Mesenteric fat pad (tissue), 1 donor: ENCODE results near the gene AMPD2. TPM values are rescaled to one million over a fixed set of nuclear protein-coding genes. Genes with fewer than 3 reads are reported as not detected.
A peak's percentile ranks its signal among the peaks of the same experiment; 100 is the strongest.
"Not testable (repeated sequence)": the region's sequence is repeated elsewhere in the genome, so short reads cannot be mapped to it uniquely, and the experiment has no call there.

Experiments used
- DNase-seq: peaks from one replicate; pipeline ENCODE4 v3.0.0-alpha.2; 2020; ENCODE audit warnings: low spot score
- total RNA-seq: library from RNA; stranded (reverse); fragmentation: NEBNext Ultra II Directional; extraction: Animal tissue kit (Norgen Biotek cat#: 25700); gene quantifications from one replicate; pipeline ENCODE4 v1.2.1, GENCODE V29; 2021
- donor health status: DM: yes; HTN: yes; CAD: no.

Gene AMPD2
- total RNA-seq, 1 donor from 2014 or later = 63.1 TPM

- no peak for DNase-seq
Measured at GRCh38 chr1:109649491-109649914, 29.9 kb downstream of the AMPD2 start.

DNA sequence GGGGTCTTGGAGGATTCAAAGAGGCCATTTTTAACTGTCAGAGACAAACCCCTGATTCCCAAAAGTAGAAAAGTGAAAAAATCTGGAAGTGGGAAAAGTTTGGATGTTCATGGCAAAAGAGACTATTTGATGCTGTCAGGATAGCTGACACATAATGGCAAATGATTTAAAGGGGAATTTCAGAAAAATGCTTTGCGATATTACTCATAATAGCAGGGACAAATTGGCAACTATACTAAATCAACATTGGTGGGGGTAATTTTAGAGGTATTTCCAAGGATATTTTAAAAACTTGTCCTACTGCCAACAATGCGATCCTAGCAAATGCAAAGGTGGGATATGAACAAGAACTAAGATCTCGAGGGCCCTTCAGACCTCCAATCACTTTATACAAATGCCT is 31.0 kb downstream of the AMPD2 start:
- DNase-seq = no peak

GRCh38 chr1:109652402-109652801 is 32.8 kb downstream of the AMPD2 start:
- DNase-seq = no peak

DNA sequence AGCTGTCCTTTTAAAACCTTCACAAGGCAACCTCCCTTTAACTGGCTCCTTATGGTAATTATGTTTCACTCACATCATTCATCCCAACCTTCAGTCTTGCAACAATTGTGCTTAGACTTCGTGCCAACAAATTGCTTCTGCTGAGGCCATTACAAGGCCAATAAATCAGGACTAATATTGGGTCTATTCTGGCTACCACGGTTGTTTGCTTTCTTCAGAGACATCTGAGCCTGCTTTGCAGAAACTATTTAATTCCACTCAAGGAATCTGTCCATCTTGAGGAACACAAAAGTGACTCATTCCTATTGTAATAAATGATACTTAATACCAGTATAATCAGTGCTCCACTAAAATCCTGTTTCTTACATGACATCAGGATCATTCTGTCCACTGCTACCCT is 33.7 kb downstream of the AMPD2 start:
- no peak for DNase-seq

GRCh38 chr1:109654519-109654918 is 34.9 kb downstream of the AMPD2 start:
- DNase-seq = no peak

DNA sequence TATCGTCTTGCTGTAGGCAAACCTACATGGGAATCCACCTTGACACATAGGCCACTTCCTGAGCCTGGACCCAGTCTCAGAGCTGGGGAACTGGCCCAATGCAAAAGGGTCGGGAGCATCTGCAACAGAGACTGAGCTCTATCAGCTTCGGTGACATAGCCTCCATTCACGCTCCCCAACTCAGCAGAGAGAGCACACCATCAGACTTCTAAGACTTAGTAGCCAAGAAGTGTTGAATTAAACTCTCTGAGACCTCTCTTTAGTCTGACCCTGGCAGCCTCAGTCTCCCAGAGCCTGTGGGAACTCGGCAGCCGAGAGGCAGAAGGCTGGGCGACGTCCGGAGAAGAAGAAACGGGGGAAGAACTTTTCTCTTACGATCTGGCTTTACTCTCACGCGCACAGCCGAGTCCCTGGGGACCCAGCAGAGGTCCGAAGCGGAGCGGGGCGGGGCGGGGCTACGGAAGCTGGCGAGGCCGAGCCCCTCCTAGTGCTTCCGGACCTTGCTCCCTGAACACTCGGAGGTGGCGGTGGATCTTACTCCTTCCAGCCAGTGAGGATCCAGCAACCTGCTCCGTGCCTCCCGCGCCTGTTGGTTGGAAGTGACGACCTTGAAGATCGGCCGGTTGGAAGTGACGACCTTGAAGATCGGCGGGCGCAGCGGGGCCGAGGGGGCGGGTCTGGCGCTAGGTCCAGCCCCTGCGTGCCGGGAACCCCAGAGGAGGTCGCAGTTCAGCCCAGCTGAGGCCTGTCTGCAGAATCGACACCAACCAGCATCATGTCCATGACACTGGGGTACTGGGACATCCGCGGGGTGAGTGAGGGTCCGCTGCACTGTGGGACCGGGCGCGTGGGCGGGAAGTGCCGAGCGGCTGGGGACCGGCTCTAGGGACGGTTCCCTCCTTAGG is 36.2 kb downstream of the AMPD2 start, which contains the start of gene GSTM4:
Gene GSTM4, plus strand, starts transcription at position 485 of the 905 bp plus-strand sequence. Its CDS starts 291 bp downstream, at position 776.
- DNase-seq = peak; percentile 94

DNA sequence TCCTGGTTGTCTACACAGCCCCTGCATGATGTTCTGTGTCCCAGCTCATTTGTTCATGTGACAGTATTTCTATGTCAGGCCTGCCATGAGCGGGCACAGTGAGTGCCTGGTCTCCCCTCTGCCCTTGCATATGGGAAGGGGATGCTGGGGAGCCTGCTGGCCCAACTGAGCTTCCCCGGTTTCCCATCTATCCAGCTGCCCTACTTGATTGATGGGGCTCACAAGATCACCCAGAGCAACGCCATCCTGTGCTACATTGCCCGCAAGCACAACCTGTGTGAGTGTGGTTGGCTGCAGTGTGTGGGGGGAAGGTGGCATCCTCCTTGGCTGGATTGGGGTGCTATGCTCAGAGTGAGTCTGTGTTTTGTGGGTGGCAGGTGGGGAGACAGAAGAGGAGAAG is 37.8 kb downstream of the AMPD2 start:
- no peak for DNase-seq

DNA sequence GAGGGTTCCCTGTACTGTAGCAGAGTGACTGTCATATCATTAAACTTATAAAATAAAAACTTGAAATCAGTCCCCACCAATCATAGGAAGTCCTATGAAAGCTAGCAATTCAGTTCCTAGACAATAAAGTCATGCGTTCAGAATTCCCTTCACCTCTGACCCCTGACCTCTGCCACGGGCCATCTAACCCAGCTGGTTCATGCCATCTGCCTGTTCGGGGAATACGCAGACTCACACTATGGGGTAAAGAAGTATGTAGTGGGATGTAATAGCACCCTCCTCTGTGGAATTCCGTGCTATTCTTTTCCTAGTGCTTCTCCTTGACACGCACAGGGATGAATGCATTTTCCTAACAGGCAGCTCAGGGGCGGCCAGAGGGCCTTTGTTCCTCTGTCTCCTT is 38.3 kb downstream of the AMPD2 start:
- no peak for DNase-seq

GRCh38 chr1:109658533-109659042 is 39.0 kb downstream of the AMPD2 start:
- no peak for DNase-seq

DNA sequence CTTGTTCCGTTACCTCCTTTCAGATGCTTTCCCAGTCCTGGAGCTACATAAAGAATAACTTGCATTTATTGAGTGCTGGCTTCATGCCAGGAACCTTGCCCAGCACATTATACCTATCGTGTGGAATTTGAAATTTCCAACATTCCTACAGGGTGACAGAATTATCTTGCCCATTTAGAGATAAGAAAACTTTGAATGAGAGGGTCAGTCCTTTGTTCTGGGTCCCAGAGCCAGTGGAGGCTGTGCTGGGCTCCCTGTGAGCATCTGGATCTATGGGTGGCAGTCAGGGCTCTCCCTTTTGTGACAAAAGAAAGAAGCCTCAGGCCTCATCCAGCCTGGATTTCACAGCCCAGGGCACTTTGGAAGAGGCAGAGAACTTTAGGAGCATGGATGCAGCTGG is 39.5 kb downstream of the AMPD2 start:
- no peak for DNase-seq

- no peak for DNase-seq
Measured at GRCh38 chr1:109659997-109660690, 40.5 kb downstream of the AMPD2 start.

GRCh38 chr1:109660691-109661026 is 41.0 kb downstream of the AMPD2 start:
- not testable (repeated sequence) for DNase-seq

DNA sequence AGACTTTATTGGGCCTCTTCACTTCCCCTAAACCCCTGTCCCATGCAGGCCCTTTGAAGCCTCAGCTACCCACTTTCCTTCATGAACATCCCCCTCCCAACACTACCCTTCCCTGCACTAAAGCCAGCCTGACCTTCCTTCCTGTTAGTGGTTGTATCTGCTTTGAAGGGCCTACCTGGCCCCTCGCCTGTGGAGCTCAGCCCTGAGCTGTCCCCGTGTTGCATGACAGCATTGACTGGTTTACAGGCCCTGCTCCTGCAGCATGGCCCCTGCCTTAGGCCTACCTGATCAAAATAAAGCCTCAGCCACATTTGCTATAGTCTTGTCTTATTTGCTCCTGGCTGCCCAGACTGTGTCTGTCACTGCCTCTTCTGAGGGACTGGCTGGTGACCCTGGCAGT is 41.8 kb downstream of the AMPD2 start:
- DNase-seq = no peak

DNA sequence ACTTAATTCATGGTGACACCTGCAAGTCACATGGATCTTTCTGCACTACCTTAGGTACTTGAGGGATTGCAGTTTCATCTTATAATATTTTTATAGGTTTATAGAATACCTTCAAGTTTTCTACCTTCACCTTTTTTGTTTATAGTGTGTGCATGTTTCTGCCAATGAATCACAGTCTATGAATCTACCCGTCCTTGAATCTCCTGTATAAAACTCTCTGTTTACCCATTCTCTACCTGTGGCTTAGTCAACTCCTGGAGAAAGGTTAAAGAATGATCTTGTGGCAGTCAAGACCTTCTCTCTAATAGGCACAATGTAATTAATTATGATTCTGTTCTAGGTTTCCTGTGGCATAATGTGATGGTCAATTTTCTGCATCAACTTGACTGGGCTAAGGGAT is 45.0 kb downstream of the AMPD2 start:
- no peak for DNase-seq

GRCh38 chr1:109667452-109668122 is 48.0 kb downstream of the AMPD2 start, which contains the start of gene GSTM2:
Gene GSTM2 (plus strand): TSS chr1:109668057. CDS start chr1:109668116, 59 bp downstream.
- peak; percentile 95 for DNase-seq

- no peak for DNase-seq
Measured at GRCh38 chr1:109668123-109668775, 48.6 kb downstream of the AMPD2 start.

- no peak for DNase-seq
Measured at GRCh38 chr1:109669246-109669948, 49.8 kb downstream of the AMPD2 start.

DNA sequence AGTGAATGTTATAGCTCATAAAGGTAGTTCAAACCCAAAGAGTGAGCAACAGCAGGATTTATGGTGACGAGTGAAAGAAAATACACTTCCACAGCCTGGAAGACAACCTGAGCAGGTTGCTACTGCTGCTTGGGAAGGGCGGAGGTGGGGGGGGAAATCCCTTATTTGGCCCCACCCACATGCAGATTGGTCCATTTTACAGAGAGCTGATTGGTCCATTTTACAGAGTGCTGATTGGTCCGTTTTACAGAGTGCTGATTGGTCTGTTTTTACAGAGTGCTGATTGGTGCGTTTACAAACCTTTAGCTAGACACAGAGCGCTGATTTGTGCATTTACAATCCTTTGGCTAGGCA is 50.3 kb downstream of the AMPD2 start:
- DNase-seq = not testable (repeated sequence)

DNA sequence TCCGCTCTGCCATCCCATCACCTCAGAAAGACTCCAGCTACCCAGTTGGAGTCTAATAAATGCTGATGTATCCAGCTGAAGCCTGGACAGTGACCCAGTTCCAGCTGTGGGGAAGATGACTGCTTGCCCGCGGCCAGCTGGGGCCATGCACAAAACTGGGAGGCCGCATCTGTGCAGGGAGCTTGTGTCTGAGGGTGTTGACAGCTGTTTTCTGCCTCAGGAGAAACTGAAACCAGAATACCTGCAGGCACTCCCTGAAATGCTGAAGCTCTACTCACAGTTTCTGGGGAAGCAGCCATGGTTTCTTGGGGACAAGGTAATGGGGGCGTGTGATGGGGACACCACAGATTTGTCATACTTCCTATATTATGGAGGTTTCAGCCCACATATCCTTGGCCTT is 51.4 kb downstream of the AMPD2 start:
- no peak for DNase-seq

- not testable (repeated sequence) for DNase-seq
Measured at GRCh38 chr1:109673861-109674260, 54.2 kb downstream of the AMPD2 start.
